B cell (primary cell): ENCODE data around the gene SEC61B. TPM values are rescaled to one million over a fixed set of nuclear protein-coding genes. Genes with fewer than 3 reads are reported as not detected.

ENCODE experiments used
- ATAC-seq: fragments of 200-7000 bp; cut with Tn5 transposase; one replicate; pipeline ENCODE4 v1.10.0; 2021; ENCODE audit warnings: low read depth, mild to moderate bottlenecking, moderate number of reproducible peaks, moderate library complexity
- CTCF ChIA-PET: fragments of 350-600 bp; sonication (Branson Sonifier 250); formaldehyde crosslinking; loops from one replicate; lab custom pipeline; 2021; ENCODE audit warnings: antibody characterized with exemption, inconsistent platforms; lab: Charles Lee
- POLR2A ChIA-PET: fragments of 350-600 bp; sonication (Branson Sonifier 250); formaldehyde crosslinking; loops from one replicate; lab custom pipeline; 2021; ENCODE audit warnings: antibody characterized with exemption; lab: Charles Lee
- DNase-seq: peaks from one replicate; pipeline ENCODE4 v3.0.0; 2013
- H2AFZ ChIP-seq: 2 replicates; pipeline ENCODE4 v1.6.1; 2012; ENCODE audit warnings: mild to moderate bottlenecking, low read depth, low read length; ENCODE audit not compliant: insufficient read depth, poor library complexity, severe bottlenecking
- H3K27ac ChIP-seq, 2 donors: 1 replicate in 1 of 2; 2 replicates in 1 of 2; pipeline ENCODE4 v1.5.1; 2012 to 2013; ENCODE audit warnings: low read length in 2 of 2, mild to moderate bottlenecking in 2 of 2, moderate library complexity in 1 of 2
- H3K27me3 ChIP-seq, 4 experiments: fragments of 200-600 bp in 1 of 4; sonication (generic) in 1 of 4; replicated peaks in 1 of 4; 1 replicate in 2 of 4; 2 replicates in 2 of 4; pipeline versions ENCODE4 v1.6.1 to v1.7.0; 2013 to 2016; ENCODE audit warnings: low read length in 3 of 4, mild to moderate bottlenecking in 2 of 4, mixed read lengths in 1 of 4, moderate library complexity in 1 of 4; ENCODE audit not compliant: insufficient read depth in 4 of 4, control insufficient read depth in 3 of 4; ENCODE audit errors: control extremely low read depth in 1 of 4
- H3K36me3 ChIP-seq, 2 experiments: replicated peaks in 1 of 2; 1 replicate in 1 of 2; 2 replicates in 1 of 2; pipeline versions ENCODE4 v1.6.1 to v1.7.1; 2013; ENCODE audit warnings: low read length in 1 of 2; ENCODE audit not compliant: insufficient read depth in 2 of 2, control insufficient read depth in 1 of 2; ENCODE audit errors: control extremely low read depth in 1 of 2, extremely low read depth in 1 of 2
- H3K4me1 ChIP-seq, 2 donors: fragments of 200-600 bp in 1 of 2; sonication (generic) in 1 of 2; 1 replicate in 1 of 2; 2 replicates in 1 of 2; pipeline versions ENCODE4 v1.5.1 to v1.6.1; 2013 to 2017; ENCODE audit warnings: low read length in 2 of 2; ENCODE audit not compliant: control insufficient read depth in 2 of 2, insufficient read depth in 2 of 2
- H3K4me2 ChIP-seq: replicated peaks from 2 replicates; pipeline ENCODE3; 2012; ENCODE audit warnings: mild to moderate bottlenecking, low read depth, low read length; ENCODE audit not compliant: poor library complexity, severe bottlenecking
- H3K4me3 ChIP-seq, 5 experiments: fragments of 200-600 bp in 1 of 5; sonication (generic) in 1 of 5; 1 replicate in 3 of 5; 2 replicates in 2 of 5; pipeline versions ENCODE4 v1.5.1 to v1.7.0; 2011 to 2016; ENCODE audit warnings: low read length in 4 of 5, mild to moderate bottlenecking in 4 of 5, low read depth in 2 of 5, control low read depth in 1 of 5, moderate library complexity in 1 of 5; ENCODE audit not compliant: insufficient read depth in 1 of 5; ENCODE audit errors: control extremely low read depth in 1 of 5, extremely low read depth in 1 of 5
- H3K79me2 ChIP-seq: fragments of 200-600 bp; sonication (generic); one replicate; pipeline ENCODE4 v1.6.0; 2016; ENCODE audit warnings: low read length; ENCODE audit not compliant: control insufficient read depth, insufficient read depth
- H3K9ac ChIP-seq: fragments of 200-600 bp; sonication (generic); 2 replicates; pipeline ENCODE4 v1.6.1; 2017; ENCODE audit warnings: mild to moderate bottlenecking, low read length, moderate library complexity
- H3K9me3 ChIP-seq, 3 donors: one replicate each; pipeline versions ENCODE4 v1.6.1 to v1.7.1; 2013; ENCODE audit warnings: low read length in 2 of 3; ENCODE audit not compliant: control insufficient read depth in 2 of 3, insufficient read depth in 1 of 3; ENCODE audit errors: control extremely low read depth in 1 of 3
- H4K20me1 ChIP-seq: 2 replicates; pipeline ENCODE4 v1.6.0; 2012; ENCODE audit warnings: mild to moderate bottlenecking, low read length; ENCODE audit not compliant: insufficient read depth, control insufficient read depth, poor library complexity, severe bottlenecking
- H3K27ac Mint-ChIP-seq: one replicate; pipeline ENCODE4 v1.8.0; 2021; ENCODE audit warnings: mixed read lengths
- H3K27me3 Mint-ChIP-seq: one replicate; pipeline ENCODE4 v1.8.0; 2021; ENCODE audit warnings: mixed read lengths
- H3K4me1 Mint-ChIP-seq: one replicate; pipeline ENCODE4 v1.8.0; 2021; ENCODE audit warnings: mixed read lengths
- H3K4me3 Mint-ChIP-seq: one replicate; pipeline ENCODE4 v1.8.0; 2021; ENCODE audit warnings: mixed read lengths
- H3K9me3 Mint-ChIP-seq: one replicate; pipeline ENCODE4 v1.8.0; 2022; ENCODE audit warnings: mixed read lengths; ENCODE audit not compliant: insufficient read depth
- EZH2 ChIP-seq: IDR thresholded peaks from 2 replicates; pipeline ENCODE4 v1.6.1; 2012; ENCODE audit warnings: borderline replicate concordance, low read depth, mild to moderate bottlenecking, moderate library complexity, low read length; ENCODE audit not compliant: insufficient read depth, poor library complexity, severe bottlenecking
- WGBS: methylation state at CpG from one replicate; pipeline ENCODE4 v1.1.5; 2013; ENCODE audit warnings: missing lambda C conversion rate; ENCODE audit not compliant: insufficient coverage; 5-methylcytosine and 5-hydroxymethylcytosine counted together
- intact Hi-C: fragments of 100-400 bp; cut with micrococcal nuclease; formaldehyde crosslinking; loops from one replicate; pipeline ENCODE4 v1.10.0; 2022
- polyA plus RNA-seq: library from polyadenylated mRNA; depleted of rRNA; stranded (reverse); fragments of >200 nt; gene quantifications from 2 replicates; pipeline ENCODE4 v1.2.3, GENCODE V29; 2012
- total RNA-seq, 2 donors: library from RNA; stranded (reverse); fragments of 120-200 nt in 1 of 2; gene quantifications; 1 replicate in 1 of 2; 2 replicates in 1 of 2; pipeline versions ENCODE4 v1.2.3 to v1.2.4, GENCODE V29; 2013 to 2022
- TF ChIP-seq, protein P1 (sequence below): fragments of 200-600 bp; IDR thresholded peaks from one replicate; pipeline ENCODE4 v1.8.0; 2022; ENCODE audit warnings: antibody characterized with exemption, mild to moderate bottlenecking

SEC61B gene
- total and polyA plus RNA-seq, 2 donors (not counting 1 experiment from before 2014, with no cell fraction given) = 70.2 to 92.1 TPM

DNA sequence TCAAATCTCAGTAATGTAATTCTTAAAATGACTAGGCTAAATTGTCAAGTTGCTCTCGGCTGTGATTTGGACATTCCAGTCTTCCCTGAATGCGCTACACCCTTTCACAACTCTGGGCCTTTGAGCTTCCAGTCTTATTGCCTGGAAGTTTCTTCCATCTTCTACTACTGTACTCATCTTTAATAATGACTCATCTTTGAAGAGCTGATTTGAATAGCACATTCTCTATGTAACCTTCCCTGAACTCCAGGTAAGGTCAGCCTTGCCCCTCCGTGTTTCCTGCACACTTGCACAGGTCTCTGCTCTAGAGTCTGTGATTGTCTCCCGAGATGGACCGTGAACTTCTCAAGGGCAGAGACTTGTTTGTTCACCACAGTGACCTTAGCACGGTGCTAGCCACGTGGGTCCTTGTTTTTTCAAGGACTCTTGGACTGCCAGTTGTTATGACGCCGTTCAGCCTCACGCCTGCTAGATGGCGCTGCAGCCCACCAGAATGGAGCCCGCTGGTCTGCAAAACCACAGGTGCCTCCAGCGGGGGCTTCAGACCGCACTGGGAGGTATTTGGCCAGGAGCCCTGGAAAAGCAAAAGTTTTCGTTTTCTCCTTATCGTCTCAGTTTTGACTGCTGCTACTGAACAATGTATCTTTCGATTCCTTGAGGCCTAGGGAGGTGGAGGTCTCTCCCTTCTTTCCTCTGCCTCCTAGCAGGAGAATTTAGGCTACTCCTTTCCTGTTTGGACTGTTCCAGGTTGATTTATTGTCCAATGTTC lies 44.4 kb downstream of the SEC61B start:
- no peaks in the 10 kb centered on the region for H3K9me3 ChIP-seq
- H2AFZ ChIP-seq = peak overlapping the region; percentile 59
- H3K79me2 ChIP-seq = no peaks in the 10 kb centered on the region
- Mint-ChIP-seq H3K27me3 (peaks cover 3% of the 10 kb centered on the region), H3K9me3 (no peaks in the 10 kb centered on the region), H3K4me3 (peak overlapping the region; percentile 71), H3K4me1 (peaks cover 31% of the 10 kb centered on the region), H3K27ac (peak overlapping the region; percentile 59)
- ChIA-PET POLR2A (interaction anchor here (0.6 kb wide), 1 partner anchor 558 kb away, joined by 13 read pairs; no protein-coding TSS in a partner anchor), CTCF (interaction anchor here (0.6 to 2.9 kb wide), 21 partner anchors 7 to 1057 kb away, joined by 3 to 29 read pairs (median 5); partner anchors contain the start of genes ALG2, NR4A3 and SEC61B)
- DNase-seq = peak; percentile 81
- peaks cover 6 to 9% of the 10 kb centered on the region in 2 donors for H3K4me1 ChIP-seq
- WGBS = 11% methylated on average over 17 of the region's 17 CpGs
- ATAC-seq = peak; percentile 74
- H3K27me3 ChIP-seq = no peaks in the 10 kb centered on the region
- peak overlapping the region in 1 of 5 experiments; percentile 3 for H3K4me3 ChIP-seq
- intact Hi-C loops = loop anchor here (1.0 to 10.0 kb wide), 7 partner anchors 34 to 1056 kb away; partner anchors contain the start of gene NR4A3
- H3K27ac ChIP-seq = no peak overlapping the region
- no peak overlapping the region for H3K9ac ChIP-seq
- H4K20me1 ChIP-seq = no peaks in the 10 kb centered on the region
- TF ChIP-seq, protein P1, sequence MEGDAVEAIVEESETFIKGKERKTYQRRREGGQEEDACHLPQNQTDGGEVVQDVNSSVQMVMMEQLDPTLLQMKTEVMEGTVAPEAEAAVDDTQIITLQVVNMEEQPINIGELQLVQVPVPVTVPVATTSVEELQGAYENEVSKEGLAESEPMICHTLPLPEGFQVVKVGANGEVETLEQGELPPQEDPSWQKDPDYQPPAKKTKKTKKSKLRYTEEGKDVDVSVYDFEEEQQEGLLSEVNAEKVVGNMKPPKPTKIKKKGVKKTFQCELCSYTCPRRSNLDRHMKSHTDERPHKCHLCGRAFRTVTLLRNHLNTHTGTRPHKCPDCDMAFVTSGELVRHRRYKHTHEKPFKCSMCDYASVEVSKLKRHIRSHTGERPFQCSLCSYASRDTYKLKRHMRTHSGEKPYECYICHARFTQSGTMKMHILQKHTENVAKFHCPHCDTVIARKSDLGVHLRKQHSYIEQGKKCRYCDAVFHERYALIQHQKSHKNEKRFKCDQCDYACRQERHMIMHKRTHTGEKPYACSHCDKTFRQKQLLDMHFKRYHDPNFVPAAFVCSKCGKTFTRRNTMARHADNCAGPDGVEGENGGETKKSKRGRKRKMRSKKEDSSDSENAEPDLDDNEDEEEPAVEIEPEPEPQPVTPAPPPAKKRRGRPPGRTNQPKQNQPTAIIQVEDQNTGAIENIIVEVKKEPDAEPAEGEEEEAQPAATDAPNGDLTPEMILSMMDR = peak; percentile 95
- TF ChIP-seq EZH2 = no peak
- H3K36me3 ChIP-seq = no peaks in the 10 kb centered on the region
- peak overlapping the region; percentile 52 for H3K4me2 ChIP-seq

DNA sequence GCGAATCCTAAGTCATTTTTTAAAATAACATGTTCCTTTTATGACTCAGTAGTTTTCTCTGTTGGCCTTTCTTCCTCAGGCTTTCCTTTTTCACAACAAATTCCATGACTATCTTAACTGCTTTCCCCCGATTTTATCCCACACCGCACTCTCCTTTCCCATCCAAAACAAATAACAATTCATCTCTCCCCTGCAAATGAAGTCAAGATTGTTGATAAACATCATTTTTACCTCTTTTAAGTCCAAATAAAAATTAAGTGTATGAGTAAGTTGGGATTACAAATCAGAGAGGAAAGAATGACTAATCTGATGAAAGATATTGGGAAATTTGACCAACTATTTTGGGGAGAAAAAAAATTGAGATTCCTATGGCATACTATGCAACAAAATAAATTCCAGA lies 47.3 kb downstream of the SEC61B start:
- no peak overlapping the region for H3K27ac ChIP-seq
- TF ChIP-seq, protein P1 = no peak
- TF ChIP-seq EZH2 = no peak
- no peak overlapping the region for H3K4me2 ChIP-seq
- no peaks in the 10 kb centered on the region for H4K20me1 ChIP-seq
- no peaks in the 10 kb centered on the region for H3K9me3 ChIP-seq
- DNase-seq = no peak
- ATAC-seq = no peak
- ChIA-PET CTCF (no interaction called here), POLR2A (no interaction called here)
- no peak overlapping the region for H2AFZ ChIP-seq
- no peaks in the 10 kb centered on the region for H3K79me2 ChIP-seq
- H3K9me3 Mint-ChIP-seq = no peaks in the 10 kb centered on the region
- no peak overlapping the region for H3K9ac ChIP-seq
- no peak overlapping the region for H3K27ac Mint-ChIP-seq
- H3K36me3 ChIP-seq = no peaks in the 10 kb centered on the region
- H3K27me3 ChIP-seq = no peaks in the 10 kb centered on the region
- peaks cover 13% of the 10 kb centered on the region for H3K4me1 Mint-ChIP-seq
- no peak overlapping the region for H3K4me3 Mint-ChIP-seq
- peaks cover 6 to 9% of the 10 kb centered on the region in 2 donors for H3K4me1 ChIP-seq
- intact Hi-C loops = loop anchor here (5.0 to 10.0 kb wide), 3 partner anchors 555 to 1053 kb away; partner anchors contain the start of gene NR4A3
- H3K4me3 ChIP-seq = no peak overlapping the region
- WGBS = 85% methylated on average over 2 of the region's 3 CpGs
- peaks cover 3% of the 10 kb centered on the region for H3K27me3 Mint-ChIP-seq
